GM12891 (cell line): ENCODE data around the gene SLC7A6.

ENCODE experiments used
- POLR2A ChIP-seq: IDR thresholded peaks from 2 replicates; pipeline ENCODE4 v1.6.1; 2011; ENCODE audit warnings: low read depth, low read length, control low read depth
- SPI1 ChIP-seq: IDR thresholded peaks from 2 replicates; pipeline ENCODE4 v1.6.1; 2011; ENCODE audit warnings: low read depth, low read length, control low read depth
- TAF1 ChIP-seq: IDR thresholded peaks from 2 replicates; pipeline ENCODE4 v1.6.1; 2011; ENCODE audit warnings: low read depth, low read length, control low read depth

DNA sequence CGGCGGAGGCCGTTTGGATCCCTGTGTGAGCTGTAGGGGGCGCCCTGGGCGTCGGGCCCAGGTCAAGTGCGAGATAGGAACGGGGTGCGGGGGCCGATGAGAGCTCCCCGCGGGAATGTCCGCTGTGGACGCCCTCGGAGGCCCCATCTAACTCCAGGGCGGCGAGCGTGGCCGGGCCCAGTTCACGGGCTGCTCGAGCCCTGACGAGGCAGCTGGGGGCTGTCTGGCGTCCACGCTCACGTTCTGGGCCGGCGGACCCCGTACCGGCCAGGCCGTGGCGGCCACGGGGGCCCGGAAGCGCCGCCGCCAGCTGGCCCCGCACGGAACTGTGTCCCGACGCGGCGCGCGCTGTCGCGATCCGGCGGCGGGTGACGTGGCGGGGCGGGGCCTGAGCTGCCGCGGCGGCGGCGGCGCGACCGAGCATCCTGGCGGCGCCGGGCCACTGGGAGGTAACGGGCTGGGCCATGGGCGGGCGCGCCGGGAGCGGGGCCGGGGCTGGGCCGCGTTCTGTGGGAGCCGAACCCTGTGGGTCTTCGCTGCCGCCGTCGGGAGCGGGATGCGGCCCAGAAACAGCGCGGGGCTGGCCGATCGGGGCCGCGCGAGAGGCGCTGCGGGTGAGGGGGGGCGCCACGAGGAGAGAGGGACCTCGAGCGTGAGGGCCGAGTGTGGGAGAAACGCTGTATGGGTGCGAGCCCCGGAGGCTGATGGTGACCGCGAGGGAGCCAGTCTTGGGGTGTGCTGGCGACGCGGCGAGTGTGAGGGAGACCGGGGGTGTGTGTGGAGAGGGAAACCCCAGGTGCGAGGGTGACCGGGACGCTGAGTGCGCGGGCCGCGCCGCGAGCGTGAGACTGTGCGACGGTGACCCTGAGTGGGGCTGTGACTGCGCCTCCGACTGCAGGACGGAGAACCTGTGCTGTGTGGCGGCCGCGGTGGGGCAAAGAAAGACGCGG, at the start of gene SLC7A6:
- TF ChIP-seq POLR2A: no peak; the same call in none of the 2 replicates
- TF ChIP-seq TAF1: no peak
- TF ChIP-seq SPI1: no peak
